ENCODE results near the gene PHF2. TPM values are rescaled to one million over a fixed set of nuclear protein-coding genes. Genes with fewer than 3 reads are reported as not detected.
A peak's percentile ranks its signal among the peaks of the same experiment; 100 is the strongest.

Gene PHF2
- total and polyA plus RNA-seq, 2 of the 8 experiments (the other 6 are each of a cell fraction or from before 2014, with no cell fraction given): 3.4 to 9.4 TPM

GRCh38 chr9:93574900-93575795 lies 1.2 kb upstream of the PHF2 start (continued):
- TF ChIP-seq E2F6 (IDR thresholded peaks at IDR 0.05) (no peak), MAX (IDR thresholded peaks at IDR 0.05) (no peak), RAD21 (IDR thresholded peaks at IDR 0.05 in 1 of 2, conservative IDR thresholded peaks at IDR 0.05 in 1 of 2; ENCODE audit: low read depth in 2 of 2, low read length in 2 of 2) (no peak), CTBP2 (IDR thresholded peaks at IDR 0.05; ENCODE audit: borderline replicate concordance, insufficient read depth, insufficient read length, low read length) (peak; percentile 42), BRCA1 (IDR thresholded peaks at IDR 0.05; ENCODE audit: low read depth, low read length) (no peak)

Data from H1 (cell line).